Trophoblast cell (in vitro differentiated cells and primary cell): ENCODE data around the gene AMBRA1.

Experiments
- DNase-seq, 2 donors: peaks; one replicate each; pipeline ENCODE4 v3.0.0-alpha.2; 2016
- H2AFZ ChIP-seq: 2 replicates; pipeline ENCODE4 v1.6.1; 2013; ENCODE audit warnings: low read length, moderate library complexity, mild to moderate bottlenecking; ENCODE audit not compliant: insufficient read depth, poor library complexity
- H2AK5ac ChIP-seq: 2 replicates; pipeline ENCODE4 v1.6.1; 2013; ENCODE audit warnings: mild to moderate bottlenecking, low read length
- H2BK120ac ChIP-seq: 2 replicates; pipeline ENCODE4 v1.6.1; 2013; ENCODE audit warnings: low read length, mild to moderate bottlenecking, moderate library complexity; ENCODE audit not compliant: insufficient read depth, poor library complexity
- H2BK12ac ChIP-seq: 2 replicates; pipeline ENCODE4 v1.6.1; 2013; ENCODE audit warnings: mild to moderate bottlenecking, low read length, moderate library complexity
- H2BK5ac ChIP-seq: 2 replicates; pipeline ENCODE4 v1.6.1; 2013; ENCODE audit warnings: low read length, low read depth, moderate library complexity, mild to moderate bottlenecking; ENCODE audit not compliant: poor library complexity
- H3K14ac ChIP-seq: 2 replicates; pipeline ENCODE4 v1.6.1; 2013; ENCODE audit warnings: mild to moderate bottlenecking, low read length
- H3K18ac ChIP-seq: 2 replicates; pipeline ENCODE4 v1.6.1; 2013; ENCODE audit warnings: mild to moderate bottlenecking, low read length
- H3K23ac ChIP-seq: 2 replicates; pipeline ENCODE4 v1.6.1; 2013; ENCODE audit warnings: low read length
- H3K27ac ChIP-seq: 2 replicates; pipeline ENCODE4 v1.5.1; 2013; ENCODE audit warnings: low read depth, mild to moderate bottlenecking, inconsistent platforms, low read length, moderate library complexity
- H3K27me3 ChIP-seq: 2 replicates; pipeline ENCODE4 v1.6.1; 2013; ENCODE audit warnings: inconsistent platforms, mild to moderate bottlenecking, low read length, moderate library complexity; ENCODE audit not compliant: insufficient read depth
- H3K36me3 ChIP-seq, 2 experiments: 1 replicate in 1 of 2; 2 replicates in 1 of 2; pipeline ENCODE4 v1.6.1; 2013; ENCODE audit warnings: low read length in 2 of 2, mild to moderate bottlenecking in 2 of 2, moderate library complexity in 1 of 2; ENCODE audit not compliant: insufficient read depth in 2 of 2, control insufficient read depth in 1 of 2
- H3K4ac ChIP-seq: 2 replicates; pipeline ENCODE4 v1.6.1; 2013; ENCODE audit warnings: low read depth, mild to moderate bottlenecking, low read length, moderate library complexity
- H3K4me1 ChIP-seq, 2 experiments: 1 replicate in 1 of 2; 2 replicates in 1 of 2; pipeline ENCODE4 v1.6.1; 2013; ENCODE audit warnings: low read length in 2 of 2, mild to moderate bottlenecking in 2 of 2, moderate library complexity in 1 of 2; ENCODE audit not compliant: insufficient read depth in 2 of 2, control insufficient read depth in 1 of 2
- H3K4me2 ChIP-seq: 2 replicates; pipeline ENCODE4 v1.6.1; 2013; ENCODE audit warnings: inconsistent platforms, mild to moderate bottlenecking, low read length, moderate library complexity
- H3K4me3 ChIP-seq: 2 replicates; pipeline ENCODE4 v1.5.1; 2013; ENCODE audit warnings: mild to moderate bottlenecking, low read depth, low read length, inconsistent platforms
- H3K79me1 ChIP-seq: one replicate; pipeline ENCODE4 v1.6.1; 2013; ENCODE audit warnings: low read length
- H3K79me2 ChIP-seq: 2 replicates; pipeline ENCODE4 v1.6.1; 2013; ENCODE audit warnings: low read length, mild to moderate bottlenecking; ENCODE audit not compliant: control insufficient read depth, insufficient read depth, poor library complexity
- H3K9ac ChIP-seq: 2 replicates; pipeline ENCODE4 v1.6.1; 2013; ENCODE audit warnings: mild to moderate bottlenecking, low read length
- H3K9me3 ChIP-seq: 2 replicates; pipeline ENCODE4 v1.6.1; 2013; ENCODE audit warnings: low read depth, mild to moderate bottlenecking, control low read depth, inconsistent platforms, low read length; ENCODE audit not compliant: insufficient read depth
- H4K12ac ChIP-seq: 2 replicates; pipeline ENCODE4 v1.6.1; 2013; ENCODE audit warnings: low read depth, mild to moderate bottlenecking, low read length, moderate library complexity
- H4K8ac ChIP-seq: 2 replicates; pipeline ENCODE4 v1.6.1; 2013; ENCODE audit warnings: low read depth, mild to moderate bottlenecking, low read length, moderate library complexity
- H4K91ac ChIP-seq: one replicate; pipeline ENCODE4 v1.6.1; 2013; ENCODE audit warnings: low read depth, mild to moderate bottlenecking, low read length, moderate library complexity
- WGBS: extraction: QIAGEN DNeasy Blood & Tissue Kit; methylation state at CpG from one replicate; pipeline ENCODE4 v1.1.7; 2013; ENCODE audit warnings: missing lambda C conversion rate; ENCODE audit not compliant: insufficient read length, insufficient coverage; ENCODE audit errors: extremely low coverage; 5-methylcytosine and 5-hydroxymethylcytosine counted together

Gene AMBRA1

DNA sequence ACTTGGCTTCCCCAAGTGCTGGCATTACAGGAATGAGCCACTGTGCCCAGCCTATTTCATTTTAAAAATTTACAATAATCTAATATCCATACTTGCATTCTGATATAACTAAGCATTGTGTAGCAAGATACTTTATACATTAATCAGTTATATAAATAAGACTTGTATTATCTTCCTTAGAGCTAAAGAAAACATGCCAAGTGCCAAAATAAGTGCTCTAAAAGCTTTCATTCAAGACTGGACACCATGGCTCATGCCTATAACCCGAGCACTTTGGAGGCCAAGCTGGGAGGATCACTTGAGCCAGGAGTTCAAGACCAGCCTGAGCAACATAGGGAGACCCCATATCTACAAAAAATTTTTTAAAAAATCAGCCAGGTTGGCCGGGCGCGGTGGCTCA is 123.9 kb downstream of the AMBRA1 start:
- Histone ChIP-seq H3K79me2 (no peaks in the 10 kb centered on the region), H3K9ac (no peak overlapping the region), H3K4me1 (no peaks in the 10 kb centered on the region), H3K14ac (no peak overlapping the region), H3K36me3 (peaks cover 0 to 3% of the 10 kb centered on the region in 2 experiments), H4K12ac (no peak overlapping the region), H2BK120ac (no peak overlapping the region), H3K9me3 (no peaks in the 10 kb centered on the region), H3K4me2 (no peak overlapping the region), H3K18ac (no peak overlapping the region), H3K4ac (no peak overlapping the region), H4K8ac (no peak overlapping the region), H2AK5ac (no peak overlapping the region), H2AFZ (no peak overlapping the region), H2BK5ac (no peak overlapping the region), H3K23ac (no peak overlapping the region), H4K91ac (no peak overlapping the region), H3K4me3 (no peak overlapping the region), H3K27ac (no peak overlapping the region), H3K27me3 (no peaks in the 10 kb centered on the region), H3K79me1 (no peaks in the 10 kb centered on the region), H2BK12ac (no peak overlapping the region)
- no CpG with 5 or more reads among the region's 4 CpGs for WGBS
- no peak for DNase-seq

DNA sequence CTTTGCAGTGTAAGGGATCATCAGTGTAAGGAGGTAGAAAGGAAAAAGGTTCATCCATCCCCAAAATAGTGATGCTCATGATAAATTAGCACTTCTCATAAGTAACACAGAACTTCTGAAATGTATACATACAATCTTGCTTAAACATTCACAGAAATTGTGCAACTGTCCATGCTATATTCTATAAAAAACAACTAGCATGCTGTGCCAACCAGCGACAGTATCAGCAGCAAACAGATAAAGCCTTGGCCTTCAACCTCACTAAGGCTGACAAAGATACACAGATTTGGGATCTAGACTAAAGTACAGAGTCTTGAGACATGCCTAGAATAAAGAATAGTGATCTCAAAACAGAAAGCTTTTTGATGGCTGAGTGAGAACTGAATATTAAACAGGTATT is 128.1 kb downstream of the AMBRA1 start:
- Histone ChIP-seq H4K12ac (no peak overlapping the region), H2AFZ (no peak overlapping the region), H2BK12ac (no peak overlapping the region), H3K23ac (no peak overlapping the region), H3K27me3 (no peaks in the 10 kb centered on the region), H3K4me1 (no peaks in the 10 kb centered on the region), H3K18ac (no peak overlapping the region), H3K14ac (no peak overlapping the region), H3K9me3 (no peaks in the 10 kb centered on the region), H3K4me3 (no peak overlapping the region), H2BK120ac (no peak overlapping the region), H4K91ac (no peak overlapping the region), H3K9ac (no peak overlapping the region), H2BK5ac (no peak overlapping the region), H2AK5ac (no peak overlapping the region), H3K79me1 (no peaks in the 10 kb centered on the region), H3K27ac (no peak overlapping the region), H3K36me3 (peaks cover 0 to 3% of the 10 kb centered on the region in 2 experiments), H3K4me2 (no peak overlapping the region), H3K4ac (no peak overlapping the region), H3K79me2 (no peaks in the 10 kb centered on the region), H4K8ac (no peak overlapping the region)
- no CpG with 5 or more reads among the region's 1 CpG for WGBS
- DNase-seq = no peak

DNA sequence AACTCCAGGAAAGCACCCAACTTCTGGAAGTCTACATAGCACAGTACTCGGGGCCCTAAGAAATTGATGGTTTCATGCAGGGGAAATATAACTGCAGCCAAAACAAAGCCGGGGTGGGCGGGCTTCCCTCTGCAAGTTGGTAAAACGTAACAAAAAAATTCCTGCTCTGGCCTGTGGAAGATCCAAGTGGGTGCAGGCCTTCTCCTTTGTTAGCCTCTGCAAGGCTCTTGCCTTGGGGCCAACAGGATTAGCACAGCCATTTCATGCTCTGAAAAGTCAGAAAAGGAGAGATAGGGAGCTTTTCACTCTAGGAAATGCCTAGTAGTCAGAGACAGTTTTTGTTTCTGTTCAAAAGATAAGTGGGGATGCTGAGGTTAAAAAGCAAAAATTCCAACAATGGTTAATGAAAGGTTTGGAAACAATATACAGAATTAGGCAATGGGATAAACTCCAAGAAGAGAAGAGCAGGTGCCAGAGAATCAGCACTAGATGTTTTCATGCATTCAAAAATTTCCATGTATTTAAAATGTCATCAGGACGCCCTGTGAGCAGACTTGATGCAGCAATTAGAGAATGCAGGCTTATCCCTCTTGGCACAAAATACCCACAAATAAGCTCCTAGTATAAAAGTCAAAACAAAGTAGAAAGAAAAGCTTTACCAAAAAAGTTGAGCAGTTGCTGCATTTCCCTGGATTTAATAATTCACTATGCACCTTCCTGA is 130.0 kb downstream of the AMBRA1 start:
- H4K12ac ChIP-seq = no peak overlapping the region
- no peak overlapping the region for H4K91ac ChIP-seq
- H3K27me3 ChIP-seq = no peaks in the 10 kb centered on the region
- no peak overlapping the region for H3K23ac ChIP-seq
- H2AK5ac ChIP-seq = no peak overlapping the region
- no peak overlapping the region for H4K8ac ChIP-seq
- WGBS = no CpG with 5 or more reads among the region's 5 CpGs
- DNase-seq = no peak
- no peak overlapping the region for H2BK5ac ChIP-seq
- no peak overlapping the region for H3K4me3 ChIP-seq
- H2AFZ ChIP-seq = no peak overlapping the region
- H3K9me3 ChIP-seq = no peaks in the 10 kb centered on the region
- H2BK120ac ChIP-seq = no peak overlapping the region
- H3K79me1 ChIP-seq = no peaks in the 10 kb centered on the region
- H3K4me1 ChIP-seq = no peaks in the 10 kb centered on the region
- no peak overlapping the region for H3K18ac ChIP-seq
- H3K9ac ChIP-seq = no peak overlapping the region
- no peak overlapping the region for H3K27ac ChIP-seq
- no peaks in the 10 kb centered on the region for H3K79me2 ChIP-seq
- no peak overlapping the region for H3K14ac ChIP-seq
- H3K4me2 ChIP-seq = no peak overlapping the region
- H3K4ac ChIP-seq = no peak overlapping the region
- H2BK12ac ChIP-seq = no peak overlapping the region
- peaks cover 0 to 2% of the 10 kb centered on the region in 2 experiments for H3K36me3 ChIP-seq

DNA sequence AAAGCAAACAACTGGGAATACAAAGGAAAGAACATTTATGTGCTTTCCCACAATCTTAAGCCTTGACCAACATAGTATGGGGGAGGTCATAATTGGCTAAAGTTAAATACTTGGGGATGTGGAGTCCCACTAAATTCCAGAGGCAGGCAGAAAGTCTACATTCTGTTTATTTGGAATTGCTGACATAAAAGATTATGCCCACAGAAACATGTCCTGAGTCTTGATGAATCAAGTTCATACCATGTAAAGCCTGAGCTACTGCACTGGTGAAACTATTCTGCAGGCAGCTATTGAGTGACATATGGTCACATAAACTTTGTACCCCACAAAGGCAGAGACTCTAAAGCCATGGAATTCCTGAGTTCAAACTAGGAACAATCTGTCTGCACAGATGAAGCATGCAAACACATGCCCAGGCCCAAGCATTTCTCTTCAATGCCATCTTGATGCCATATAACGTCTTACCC is 132.3 kb downstream of the AMBRA1 start:
- H3K4me2 ChIP-seq = no peak overlapping the region
- no peaks in the 10 kb centered on the region for H3K9me3 ChIP-seq
- H3K4me1 ChIP-seq = no peaks in the 10 kb centered on the region
- no peak overlapping the region for H2AFZ ChIP-seq
- H4K12ac ChIP-seq = no peak overlapping the region
- H3K18ac ChIP-seq = no peak overlapping the region
- H3K4ac ChIP-seq = no peak overlapping the region
- H3K4me3 ChIP-seq = no peak overlapping the region
- H3K9ac ChIP-seq = no peak overlapping the region
- DNase-seq = no peak
- no peak overlapping the region for H2BK120ac ChIP-seq
- no peak overlapping the region for H2AK5ac ChIP-seq
- no CpG with 5 or more reads among the region's 1 CpG for WGBS
- H3K23ac ChIP-seq = no peak overlapping the region
- peaks cover 0 to 2% of the 10 kb centered on the region in 2 experiments for H3K36me3 ChIP-seq
- no peaks in the 10 kb centered on the region for H3K79me2 ChIP-seq
- H3K27me3 ChIP-seq = no peaks in the 10 kb centered on the region
- no peak overlapping the region for H3K27ac ChIP-seq
- H2BK5ac ChIP-seq = no peak overlapping the region
- no peak overlapping the region for H4K8ac ChIP-seq
- H2BK12ac ChIP-seq = no peak overlapping the region
- no peaks in the 10 kb centered on the region for H3K79me1 ChIP-seq
- H3K14ac ChIP-seq = no peak overlapping the region
- H4K91ac ChIP-seq = no peak overlapping the region
